Stimulated activated CD4-positive, alpha-beta T cell treated with anti-CD3 and anti-CD28 coated beads, Interleukin-1b, Interleukin-23, amount 100 ng/mL, for 48 hours (primary cell): ENCODE results near the gene ZRSR2.
"Not testable (repeated sequence)": the region's sequence is repeated elsewhere in the genome, so short reads cannot be mapped to it uniquely, and the experiment has no call there.

Experiments
- DNase-seq: peaks from one replicate; pipeline ENCODE4 v3.0.0-alpha.2; 2020

ZRSR2 gene

GRCh38 chrX:15789979-15790768, at the start of gene ZRSR2:
TSS of gene ZRSR2 (plus strand) at chrX:15790484. CDS start at chrX:15790496, 12 bp downstream.
- peak; percentile 85 for DNase-seq

- no peak for DNase-seq
These were observed 46.0 kb upstream of the ZRSR2 start for GRCh38 chrX:15744181-15744867.

DNA sequence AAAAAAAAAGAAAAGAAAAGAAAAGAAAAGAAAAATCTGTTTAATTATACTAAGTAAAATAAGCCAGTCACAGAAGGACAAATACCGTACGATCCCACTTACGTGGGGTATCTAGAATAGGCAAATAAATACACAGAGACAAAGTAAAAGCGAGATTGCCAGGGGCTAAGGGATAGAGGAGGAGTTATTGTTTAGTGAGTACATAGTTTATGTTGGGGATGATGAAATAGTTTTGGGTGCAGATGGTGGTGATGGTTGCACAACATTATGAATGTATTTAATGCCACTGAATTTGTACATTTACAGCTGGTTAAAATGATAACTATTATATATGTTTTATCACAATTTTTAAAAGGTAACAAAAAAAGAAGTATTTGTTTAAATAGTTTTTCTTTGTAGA, 45.1 kb upstream of the ZRSR2 start:
- DNase-seq: no peak

- not testable (repeated sequence) for DNase-seq
These were observed 43.6 kb upstream of the ZRSR2 start for GRCh38 chrX:15746651-15747050.

- DNase-seq: no peak
These were observed 42.6 kb upstream of the ZRSR2 start for GRCh38 chrX:15747626-15748173.

DNA sequence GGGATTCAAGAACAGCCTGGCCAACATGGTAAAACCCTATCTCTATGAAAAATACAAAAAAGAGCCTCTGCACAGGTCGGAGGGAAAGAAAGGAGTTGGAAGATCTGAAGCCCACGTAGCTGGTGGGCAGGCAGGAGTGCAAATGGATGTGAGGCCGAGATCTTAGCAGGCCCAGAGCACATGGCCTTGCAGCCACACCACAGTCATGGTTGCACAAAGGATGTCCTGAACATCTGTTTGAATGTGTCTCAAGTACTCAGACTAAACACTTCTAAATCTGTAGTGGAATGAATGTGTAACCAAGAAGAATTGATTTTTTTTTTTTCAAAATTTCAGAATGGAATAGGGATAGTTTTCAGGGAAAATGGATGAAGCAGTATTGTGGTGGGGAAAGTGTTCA, 41.4 kb upstream of the ZRSR2 start:
- no peak for DNase-seq

- DNase-seq: no peak
These were observed 40.4 kb upstream of the ZRSR2 start for GRCh38 chrX:15749642-15750610.

DNA sequence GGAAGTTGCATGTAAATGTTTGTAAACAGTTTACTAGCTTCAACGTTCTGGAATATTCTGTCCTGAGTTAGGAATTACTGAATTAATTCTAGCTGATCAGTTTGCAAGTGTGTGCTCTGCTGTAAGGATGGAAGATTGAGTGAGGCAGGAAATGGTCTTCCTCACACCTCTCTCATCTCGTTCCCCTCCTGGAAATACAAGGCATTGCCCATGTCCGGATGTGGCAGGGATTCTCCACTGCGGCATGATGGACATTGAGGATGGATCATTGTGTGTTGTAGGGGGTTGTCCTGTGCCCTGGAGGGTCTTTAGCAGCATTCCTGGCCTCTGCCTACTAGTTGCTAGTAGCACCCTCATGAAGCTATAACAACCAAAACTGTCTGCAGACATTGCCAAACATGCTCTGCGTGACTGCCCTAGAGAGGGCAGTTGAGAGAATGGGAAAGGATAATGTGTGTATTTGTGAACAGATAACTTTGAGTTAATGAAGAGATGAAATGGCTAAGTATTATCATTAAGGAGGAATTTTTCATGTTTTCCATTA, 39.6 kb upstream of the ZRSR2 start:
- DNase-seq: no peak

GRCh38 chrX:15751155-15751819, 39.0 kb upstream of the ZRSR2 start:
- no peak for DNase-seq

- DNase-seq: no peak
These were observed 35.2 kb upstream of the ZRSR2 start for GRCh38 chrX:15755091-15755490.

GRCh38 chrX:15758140-15758539, 32.1 kb upstream of the ZRSR2 start:
- DNase-seq: no peak

DNA sequence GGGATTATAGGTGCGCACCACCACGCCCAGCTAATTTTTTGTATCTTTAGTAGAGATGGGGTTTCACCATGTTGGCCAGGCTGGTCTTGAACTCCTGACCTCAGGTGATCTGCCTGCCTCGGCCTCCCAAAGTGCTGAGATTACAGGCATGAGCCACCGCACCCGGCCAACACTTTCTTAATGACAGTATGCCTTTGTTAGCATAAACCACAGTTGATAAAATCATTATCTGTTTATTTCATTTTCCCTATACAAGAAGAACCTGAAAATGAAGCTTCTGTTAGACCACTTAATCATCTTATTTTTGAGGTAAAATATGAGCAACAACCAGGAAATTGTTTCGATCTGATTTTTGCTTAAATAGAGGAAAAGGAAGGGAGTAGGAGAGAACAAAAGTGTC, 30.4 kb upstream of the ZRSR2 start:
- not testable (repeated sequence) for DNase-seq

DNA sequence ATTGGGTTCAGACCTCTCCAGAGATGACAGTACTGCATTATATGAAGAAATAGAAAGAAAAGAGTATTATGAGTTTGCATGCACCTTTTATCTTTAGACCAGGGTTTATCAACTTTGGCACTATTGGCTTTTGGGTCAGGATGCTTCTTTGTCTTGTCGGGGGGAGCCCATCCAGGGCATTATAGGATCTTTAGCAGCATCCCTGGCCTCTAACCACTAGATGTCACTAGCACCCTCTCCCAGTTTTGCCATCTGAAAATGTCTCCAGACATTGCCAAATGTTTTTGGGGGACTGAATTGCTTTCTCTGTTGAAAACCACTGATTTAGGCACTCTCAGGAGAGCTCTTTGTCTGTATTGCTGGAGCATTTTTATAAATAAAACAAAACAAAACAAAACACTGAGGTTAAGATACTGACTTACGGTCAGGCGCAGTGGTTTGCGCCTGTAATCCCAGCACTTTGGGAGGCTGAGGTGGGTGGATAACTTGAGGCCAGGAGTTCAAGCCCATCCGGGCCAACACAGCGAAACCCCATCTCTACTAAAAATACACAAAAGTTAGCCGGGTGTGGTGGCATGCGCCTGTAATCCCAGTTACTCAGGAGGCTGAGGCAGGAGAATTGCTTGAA, 28.6 kb upstream of the ZRSR2 start:
- peak; percentile 15 for DNase-seq

DNA sequence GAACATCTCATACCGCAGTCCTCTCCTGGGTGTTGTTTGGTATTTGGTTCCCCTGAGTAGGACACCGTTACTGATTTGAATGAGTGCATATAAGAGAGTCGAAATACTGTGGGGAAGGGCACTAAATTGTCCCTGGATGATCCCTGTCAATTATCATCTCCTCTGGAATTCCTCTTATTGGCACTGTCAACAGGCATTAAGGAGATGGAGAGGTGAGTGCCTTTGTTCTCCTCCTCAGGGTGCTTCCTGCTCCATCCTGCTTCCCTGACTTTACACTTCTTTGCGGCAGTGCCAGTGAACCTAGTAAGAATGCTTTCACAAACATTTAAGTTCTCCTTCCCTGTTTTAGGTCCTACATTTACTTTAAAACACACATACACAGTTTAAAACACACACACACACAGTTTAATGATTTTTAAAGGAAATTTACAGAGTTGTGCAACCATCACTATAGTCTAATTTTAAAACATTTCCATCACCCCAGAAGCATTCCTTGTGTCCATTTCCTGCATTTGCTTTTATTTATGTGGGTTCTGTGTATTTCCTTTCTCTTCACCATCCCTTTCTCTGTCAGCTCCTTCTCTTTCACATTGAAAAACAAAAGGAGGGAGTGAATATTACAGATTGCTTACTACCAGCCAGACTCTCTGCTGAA, 20.9 kb upstream of the ZRSR2 start:
- DNase-seq: no peak

GRCh38 chrX:15781961-15782699, 8.2 kb upstream of the ZRSR2 start:
- no peak for DNase-seq

DNA sequence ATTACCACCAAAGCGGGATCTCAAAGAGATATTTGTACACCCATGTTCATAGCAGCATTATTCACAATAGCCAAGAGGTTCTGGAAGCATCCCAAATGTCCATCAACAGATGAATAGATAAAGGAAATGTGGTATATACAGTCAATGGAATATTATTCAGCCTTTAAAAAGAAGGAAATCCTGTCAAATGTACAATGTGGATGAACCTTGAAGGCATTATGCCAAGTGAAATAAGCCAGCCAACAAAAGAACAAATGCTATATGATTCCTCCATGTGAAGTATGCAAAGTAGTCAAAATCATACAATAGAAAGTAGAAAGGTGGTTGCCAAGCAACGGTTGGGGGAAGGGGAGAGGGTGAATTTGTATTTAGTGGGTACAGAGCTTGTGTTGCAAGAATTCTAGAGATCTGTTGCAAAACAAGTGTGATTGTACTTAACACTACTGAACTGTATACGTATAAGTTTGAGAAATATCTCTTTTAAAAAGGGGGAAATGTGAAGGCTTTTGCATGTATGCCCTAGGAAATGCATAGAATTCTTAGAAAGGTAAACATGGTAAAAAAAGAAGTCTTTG, 5.0 kb upstream of the ZRSR2 start:
- no peak for DNase-seq

DNA sequence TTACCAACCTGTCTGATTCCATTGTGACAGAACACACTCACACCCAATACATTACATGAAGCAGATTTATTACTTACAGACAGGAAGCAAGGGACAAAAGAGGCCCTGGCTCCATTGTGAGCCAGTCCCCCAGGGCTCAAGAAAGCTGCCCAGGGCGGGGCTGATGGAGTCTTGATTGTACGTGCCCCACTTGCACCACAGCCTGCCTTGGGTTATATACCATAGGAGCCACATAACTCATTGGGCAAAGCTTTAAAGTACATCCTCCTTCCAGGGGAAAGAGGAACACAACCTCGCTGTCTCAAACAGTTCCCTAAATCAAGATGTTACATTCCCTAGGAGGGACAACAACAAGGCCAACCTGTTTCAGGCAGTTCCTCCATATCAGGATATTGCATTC, 3.4 kb upstream of the ZRSR2 start:
- DNase-seq: no peak

DNA sequence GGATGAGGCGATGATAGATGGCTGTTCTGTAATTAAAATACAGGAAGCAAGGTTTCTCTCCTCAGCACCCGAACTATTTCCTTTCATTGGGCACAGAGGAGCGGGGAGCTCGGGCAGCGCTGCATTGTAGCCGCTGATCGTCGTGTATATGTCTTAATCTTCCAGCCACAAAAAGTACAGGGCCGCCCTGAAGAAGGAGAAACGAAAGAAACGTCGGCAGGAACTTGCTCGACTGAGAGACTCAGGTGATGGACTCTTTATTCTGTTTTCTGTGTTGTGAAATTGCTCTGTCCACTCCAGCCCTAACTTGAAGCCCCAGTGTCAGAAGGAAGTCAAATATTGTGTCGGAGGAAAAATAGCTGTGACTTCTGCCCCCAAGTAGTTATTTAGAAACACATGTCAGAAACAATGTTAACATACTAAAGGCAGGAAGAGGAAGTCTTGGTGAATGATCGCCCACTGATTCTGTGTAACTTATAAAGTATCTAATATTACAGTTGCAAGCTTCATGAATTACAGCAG, 546 bp downstream of the ZRSR2 start:
- no peak for DNase-seq

DNA sequence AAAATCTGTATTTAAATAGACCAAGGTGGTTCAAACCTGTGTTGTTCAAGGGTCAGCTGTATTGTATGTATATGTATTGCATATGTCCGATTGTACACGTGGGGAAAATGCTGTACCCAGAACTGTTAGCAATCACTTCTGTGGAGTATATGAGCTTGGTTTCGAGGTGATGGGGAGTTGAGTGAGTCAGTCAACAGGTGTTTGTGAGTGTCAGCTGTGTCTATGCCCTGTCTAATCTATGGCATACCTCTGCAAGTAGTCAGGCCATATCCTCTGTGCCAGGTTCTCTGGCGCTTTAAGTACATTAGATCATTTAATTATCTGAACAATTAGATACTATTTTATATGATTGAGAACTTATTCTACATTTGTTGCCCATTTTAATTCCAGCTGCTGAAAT, 7.4 kb downstream of the ZRSR2 start:
- DNase-seq: no peak

DNA sequence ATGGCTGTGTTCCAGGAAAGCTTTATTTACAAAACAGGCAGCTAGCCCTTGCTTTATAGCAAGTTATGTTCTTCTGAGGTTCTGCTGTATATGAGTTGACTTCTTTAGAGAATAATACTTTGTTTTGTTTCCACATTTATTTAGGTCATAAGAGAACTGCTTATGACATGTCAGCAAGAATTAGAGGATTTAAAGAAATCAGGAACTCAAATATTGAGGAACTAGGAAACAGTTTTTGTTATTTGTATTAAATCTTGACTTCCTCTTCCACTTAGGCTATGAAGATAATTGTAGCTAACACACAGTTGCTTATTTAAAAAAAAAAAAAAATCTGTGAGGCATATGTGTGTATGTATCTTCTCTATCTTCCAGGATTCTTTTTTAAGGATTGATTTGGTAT, 14.3 kb downstream of the ZRSR2 start:
- DNase-seq: no peak
